Endothelial cell of umbilical vein (primary cell): Measurements from ENCODE around the gene RIMBP2. TPM values are rescaled to one million over a fixed set of nuclear protein-coding genes. Genes with fewer than 3 reads are reported as not detected.

Experiments used
- BruUV-seq: library from RNA; stranded (reverse); fragments of 400-500 nt; replicated peaks from 2 replicates; lab custom pipeline; 2021; lab: Mats Ljungman, UMichigan
- CTCF ChIA-PET: fragments of 300-600, 350-600 bp; sonication (Branson Sonifier 250); formaldehyde crosslinking; loops from one replicate; lab custom pipeline; 2021; ENCODE audit warnings: antibody characterized with exemption, inconsistent platforms; lab: Charles Lee
- POLR2A ChIA-PET: fragments of 300-600, 350-600 bp; sonication (Branson Sonifier 250); formaldehyde crosslinking; loops from one replicate; lab custom pipeline; 2021; ENCODE audit warnings: antibody characterized with exemption, inconsistent platforms; lab: Charles Lee
- DNase-seq: peaks from one replicate; pipeline ENCODE4 v3.0.0-alpha.2; 2011; ENCODE audit warnings: low read depth, low spot score
- FAIRE-seq: peaks from 2 replicates; lab custom pipeline; 2011; peaks lifted over from hg19 to GRCh38; lab: Jason Lieb, UNC
- H2AFZ ChIP-seq: 2 replicates; pipeline ENCODE4 v1.6.0; 2012; ENCODE audit warnings: low read depth, low read length, control low read depth, inconsistent platforms
- H3K27ac ChIP-seq: 2 replicates; pipeline ENCODE4 v1.5.1; 2011; ENCODE audit warnings: low read depth, mild to moderate bottlenecking, control low read depth, low read length, moderate library complexity; ENCODE audit not compliant: insufficient read depth
- H3K27me3 ChIP-seq, 2 experiments: 2 replicates each; pipeline versions ENCODE4 v1.6.0 to v1.6.1; 2011; ENCODE audit warnings: low read length in 2 of 2, mixed read lengths in 1 of 2; ENCODE audit not compliant: control insufficient read depth in 2 of 2, insufficient read depth in 2 of 2
- H3K36me3 ChIP-seq, 2 experiments: 2 replicates in 1 of 2; 3 replicates in 1 of 2; pipeline ENCODE4 v1.5.1; 2011; ENCODE audit warnings: low read length in 2 of 2, mild to moderate bottlenecking in 1 of 2, moderate library complexity in 1 of 2; ENCODE audit not compliant: control insufficient read depth in 2 of 2, insufficient read depth in 2 of 2; ENCODE audit errors: extremely low read depth in 1 of 2
- H3K4me1 ChIP-seq: 3 replicates; pipeline ENCODE4 v1.5.1; 2011; ENCODE audit warnings: mild to moderate bottlenecking, low read length; ENCODE audit not compliant: control insufficient read depth, insufficient read depth; ENCODE audit errors: extremely low read depth
- H3K4me2 ChIP-seq: 2 replicates; pipeline ENCODE4 v1.6.1; 2011; ENCODE audit warnings: low read length, control low read depth, mixed read lengths; ENCODE audit not compliant: insufficient read depth
- H3K4me3 ChIP-seq, 3 experiments: fragments of 200-600 bp in 1 of 3; sonication (generic), shearing (Covaris generic) in 1 of 3; replicated peaks in 1 of 3; 2 replicates each; pipeline ENCODE4 v1.5.1; 2011 to 2016; ENCODE audit warnings: control low read depth in 3 of 3, low read length in 3 of 3, mild to moderate bottlenecking in 2 of 3, inconsistent platforms in 1 of 3, low read depth in 1 of 3, moderate library complexity in 1 of 3; ENCODE audit not compliant: insufficient read depth in 1 of 3
- H3K79me2 ChIP-seq: 2 replicates; pipeline ENCODE4 v1.6.0; 2012; ENCODE audit warnings: low read length, inconsistent platforms; ENCODE audit not compliant: control insufficient read depth, insufficient read depth
- H3K9ac ChIP-seq: replicated peaks from 2 replicates; pipeline ENCODE3; 2011; ENCODE audit warnings: low read length, control low read depth; ENCODE audit not compliant: insufficient read depth; ENCODE audit errors: extremely low read depth
- H3K9me1 ChIP-seq: replicated peaks from 3 replicates; pipeline ENCODE4 v1.6.0; 2011; ENCODE audit warnings: mild to moderate bottlenecking, low read length; ENCODE audit not compliant: control insufficient read depth, insufficient read depth; ENCODE audit errors: extremely low read depth
- H3K9me3 ChIP-seq: replicated peaks from 2 replicates; pipeline ENCODE4 v1.5.1; 2012; ENCODE audit warnings: low read length, inconsistent platforms; ENCODE audit not compliant: control insufficient read depth, insufficient read depth
- H4K20me1 ChIP-seq: replicated peaks from 2 replicates; pipeline ENCODE3; 2011; ENCODE audit warnings: mild to moderate bottlenecking, low read length; ENCODE audit not compliant: control insufficient read depth, insufficient read depth; ENCODE audit errors: extremely low read depth
- EZH2 ChIP-seq: IDR thresholded peaks from 2 replicates; pipeline ENCODE4 v1.6.1; 2012; ENCODE audit warnings: borderline replicate concordance, low read depth, mild to moderate bottlenecking, moderate library complexity, low read length, inconsistent platforms; ENCODE audit not compliant: severe bottlenecking
- FOS ChIP-seq: IDR thresholded peaks from 2 replicates; pipeline ENCODE4 v1.6.1; 2011; ENCODE audit warnings: mild to moderate bottlenecking, low read length, moderate library complexity, borderline replicate concordance; ENCODE audit not compliant: insufficient read depth
- GATA2 ChIP-seq: IDR thresholded peaks from 2 replicates; pipeline ENCODE4 v1.7.0; 2011; ENCODE audit warnings: low read depth, mild to moderate bottlenecking, moderate library complexity, mixed read lengths, low read length; ENCODE audit not compliant: insufficient read length, insufficient read depth
- JUN ChIP-seq: IDR thresholded peaks from 2 replicates; pipeline ENCODE4 v1.6.1; 2011; ENCODE audit warnings: borderline replicate concordance, low read depth; ENCODE audit not compliant: insufficient read length, insufficient read depth
- MYC ChIP-seq: IDR thresholded peaks from one replicate; pipeline ENCODE4 v1.6.1; 2011; ENCODE audit warnings: mild to moderate bottlenecking, low read depth, low read length
- POLR2A ChIP-seq: IDR thresholded peaks from 2 replicates; pipeline ENCODE4 v1.6.1; 2012; ENCODE audit warnings: low read depth, mild to moderate bottlenecking, control low read depth, low read length
- POLR2AphosphoS5 ChIP-seq: IDR thresholded peaks from 2 replicates; pipeline ENCODE4 v1.6.1; 2012; ENCODE audit warnings: low read depth, mild to moderate bottlenecking, control low read depth, low read length, moderate library complexity; ENCODE audit not compliant: insufficient read depth
- dilution Hi-C: fragments of 300-500 bp; cut with MboI; formaldehyde crosslinking; loops from one replicate; pipeline ENCODE4 v1.15.0; 2019; ENCODE audit warnings: low sequenced_read_pairs; ENCODE audit not compliant: extremely low pct_ligation_motif_present
- intact Hi-C: fragments of 100-400 bp; cut with micrococcal nuclease; formaldehyde crosslinking; loops from one replicate; pipeline ENCODE4 v1.10.0; 2022
- polyA plus RNA-seq, 4 experiments: library from polyadenylated mRNA; depleted of rRNA in 3 of 4; stranded (reverse) in 3 of 4; unstranded in 1 of 4; fragments of >200 nt; gene quantifications; 2 replicates each; pipeline versions ENCODE4 v1.2.1 to v1.2.3, GENCODE V29; 2011 to 2012; ENCODE audit warnings: missing spikeins in 1 of 4
- total RNA-seq: library from RNA; stranded (reverse); gene quantifications from 2 replicates; pipeline ENCODE4 v1.2.3, GENCODE V29; 2021
- TF ChIP-seq, protein P1 (sequence below), 2 donors: IDR thresholded peaks; 1 replicate in 1 of 2; 2 replicates in 1 of 2; pipeline ENCODE4 v1.5.1; 2011; ENCODE audit warnings: low read length in 2 of 2, mild to moderate bottlenecking in 2 of 2, moderate library complexity in 2 of 2, control low read depth in 1 of 2, inconsistent platforms in 1 of 2, low read depth in 1 of 2; ENCODE audit not compliant: insufficient read depth in 1 of 2; ENCODE audit errors: extremely low read depth in 1 of 2
- TF ChIP-seq, protein P2 (sequence below): IDR thresholded peaks from 2 replicates; pipeline ENCODE4 v1.6.1; 2011; ENCODE audit not compliant: insufficient read depth, insufficient read length

RIMBP2 gene
- total and polyA plus RNA-seq, 2 donors (not counting 3 experiments of a cell fraction or from before 2014, with no cell fraction given): 0.04 TPM; not detected in 1

DNA sequence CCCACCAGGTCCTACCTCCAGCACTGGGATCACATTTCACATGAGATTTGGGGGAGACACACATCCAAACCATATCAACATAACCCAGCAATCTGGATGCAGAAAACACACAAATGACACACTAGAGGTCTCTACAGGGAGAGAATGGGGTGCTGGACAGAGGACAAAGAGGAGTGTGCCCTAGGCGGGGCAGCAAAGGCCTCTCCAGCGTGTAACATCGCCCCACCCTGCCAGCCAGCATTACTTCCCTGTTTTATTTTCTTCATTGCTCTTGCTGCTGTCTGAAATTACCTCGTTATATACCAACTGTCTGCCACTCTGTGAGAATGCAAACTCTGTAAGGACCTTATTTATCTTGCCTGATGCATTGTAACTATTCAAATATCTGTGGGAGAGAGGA is 61.1 kb downstream of the RIMBP2 start:
- intact Hi-C loops: no loop called here
- Histone ChIP-seq H4K20me1 (no peaks in the 10 kb centered on the region), H3K79me2 (no peaks in the 10 kb centered on the region), H3K9me3 (peaks cover 2% of the 10 kb centered on the region), H3K4me1 (no peaks in the 10 kb centered on the region), H3K4me3 (no peak overlapping the region), H3K9ac (no peak overlapping the region), H3K9me1 (no peaks in the 10 kb centered on the region), H3K27me3 (no peaks in the 10 kb centered on the region), H3K36me3 (no peaks in the 10 kb centered on the region), H3K4me2 (no peak overlapping the region), H2AFZ (no peak overlapping the region), H3K27ac (no peak overlapping the region)
- no peak for FAIRE-seq
- TF ChIP-seq EZH2: no peak
- TF ChIP-seq, protein P1, sequence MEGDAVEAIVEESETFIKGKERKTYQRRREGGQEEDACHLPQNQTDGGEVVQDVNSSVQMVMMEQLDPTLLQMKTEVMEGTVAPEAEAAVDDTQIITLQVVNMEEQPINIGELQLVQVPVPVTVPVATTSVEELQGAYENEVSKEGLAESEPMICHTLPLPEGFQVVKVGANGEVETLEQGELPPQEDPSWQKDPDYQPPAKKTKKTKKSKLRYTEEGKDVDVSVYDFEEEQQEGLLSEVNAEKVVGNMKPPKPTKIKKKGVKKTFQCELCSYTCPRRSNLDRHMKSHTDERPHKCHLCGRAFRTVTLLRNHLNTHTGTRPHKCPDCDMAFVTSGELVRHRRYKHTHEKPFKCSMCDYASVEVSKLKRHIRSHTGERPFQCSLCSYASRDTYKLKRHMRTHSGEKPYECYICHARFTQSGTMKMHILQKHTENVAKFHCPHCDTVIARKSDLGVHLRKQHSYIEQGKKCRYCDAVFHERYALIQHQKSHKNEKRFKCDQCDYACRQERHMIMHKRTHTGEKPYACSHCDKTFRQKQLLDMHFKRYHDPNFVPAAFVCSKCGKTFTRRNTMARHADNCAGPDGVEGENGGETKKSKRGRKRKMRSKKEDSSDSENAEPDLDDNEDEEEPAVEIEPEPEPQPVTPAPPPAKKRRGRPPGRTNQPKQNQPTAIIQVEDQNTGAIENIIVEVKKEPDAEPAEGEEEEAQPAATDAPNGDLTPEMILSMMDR (IDR thresholded peaks at IDR 0.05; ENCODE audit: extremely low read depth in 1 of 2, insufficient read depth in 1 of 2, low read depth in 1 of 2, low read length in 2 of 2): no peak
- TF ChIP-seq FOS: no peak
- no peak for TF ChIP-seq JUN
- TF ChIP-seq POLR2AphosphoS5: no peak
- TF ChIP-seq GATA2: no peak
- TF ChIP-seq POLR2A: no peak
- TF ChIP-seq, protein P2, sequence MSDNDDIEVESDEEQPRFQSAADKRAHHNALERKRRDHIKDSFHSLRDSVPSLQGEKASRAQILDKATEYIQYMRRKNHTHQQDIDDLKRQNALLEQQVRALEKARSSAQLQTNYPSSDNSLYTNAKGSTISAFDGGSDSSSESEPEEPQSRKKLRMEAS: no peak
- no peak for TF ChIP-seq MYC
- DNase-seq: no peak
- CTCF ChIA-PET: no interaction called here
- BruUV-seq: no TSS peak
- dilution Hi-C loops: no loop called here
- POLR2A ChIA-PET: no interaction called here
